Left ventricle myocardium inferior (tissue), 1 donor: ENCODE data around the gene PPP4R1. TPM values are rescaled to one million over a fixed set of nuclear protein-coding genes. Genes with fewer than 3 reads are reported as not detected.

Experiments
- DNase-seq: peaks from one replicate; pipeline ENCODE4 v3.0.0-alpha.2; 2020
- H3K27ac ChIP-seq: fragments of 200-600 bp; replicated peaks from 2 replicates; pipeline ENCODE4 v1.8.0; 2021
- H3K27me3 ChIP-seq: fragments of 200-600 bp; 2 replicates; pipeline ENCODE4 v1.8.0; 2021; ENCODE audit warnings: low read depth
- H3K36me3 ChIP-seq: fragments of 200-600 bp; 2 replicates; pipeline ENCODE4 v1.8.0; 2021
- H3K4me1 ChIP-seq: fragments of 200-600 bp; 2 replicates; pipeline ENCODE4 v1.8.0; 2021
- H3K4me3 ChIP-seq: fragments of 200-600 bp; 2 replicates; pipeline ENCODE4 v1.8.0; 2021; ENCODE audit warnings: mild to moderate bottlenecking, moderate library complexity
- H3K9me3 ChIP-seq: fragments of 200-600 bp; replicated peaks from 2 replicates; pipeline ENCODE4 v1.8.0; 2021
- CTCF ChIP-seq: fragments of 200-600 bp; IDR thresholded peaks from 2 replicates; pipeline ENCODE4 v1.8.0; 2021; ENCODE audit warnings: antibody characterized with exemption, mild to moderate bottlenecking, borderline replicate concordance
- intact Hi-C: fragments of 100-400 bp; cut with micrococcal nuclease; formaldehyde crosslinking; loops from one replicate; pipeline ENCODE4 v1.11.0; 2022
- total RNA-seq: library from RNA; stranded (reverse); fragmentation: NEBNext Ultra II Directional; extraction: Animal tissue kit (Norgen Biotek cat#: 25700); gene quantifications from one replicate; pipeline ENCODE4 v1.2.1, GENCODE V29; 2021
- donor health status: DM: no; HTN: yes; CAD: no; lungs with severe emphysema.

The PPP4R1 gene
- total RNA-seq, 1 donor from 2014 or later = 53.5 TPM

GRCh38 chr18:9534844-9535243, 79.5 kb downstream of the PPP4R1 start:
- Histone ChIP-seq H3K9me3 (no peaks in the 10 kb centered on the region), H3K27me3 (no peaks in the 10 kb centered on the region), H3K36me3 (peaks cover 81% of the 10 kb centered on the region), H3K4me1 (no peaks in the 10 kb centered on the region), H3K4me3 (no peak overlapping the region), H3K27ac (no peak overlapping the region)
- no peak for DNase-seq
- intact Hi-C loops = no loop called here
- TF ChIP-seq CTCF = no peak

GRCh38 chr18:9531791-9532410, 82.5 kb downstream of the PPP4R1 start:
- peaks cover 88% of the 10 kb centered on the region for H3K36me3 ChIP-seq
- H3K4me3 ChIP-seq = no peak overlapping the region
- no peaks in the 10 kb centered on the region for H3K4me1 ChIP-seq
- DNase-seq = no peak
- H3K9me3 ChIP-seq = no peaks in the 10 kb centered on the region
- H3K27ac ChIP-seq = no peak overlapping the region
- intact Hi-C loops = no loop called here
- H3K27me3 ChIP-seq = no peaks in the 10 kb centered on the region
- TF ChIP-seq CTCF = no peak

GRCh38 chr18:9530226-9531009, 83.9 kb downstream of the PPP4R1 start:
- Histone ChIP-seq H3K27me3 (no peaks in the 10 kb centered on the region), H3K27ac (no peak overlapping the region), H3K4me3 (no peak overlapping the region), H3K9me3 (no peaks in the 10 kb centered on the region), H3K4me1 (no peaks in the 10 kb centered on the region), H3K36me3 (peaks cover 89% of the 10 kb centered on the region)
- no peak for TF ChIP-seq CTCF
- DNase-seq = no peak
- intact Hi-C loops = no loop called here

GRCh38 chr18:9526458-9526857, 87.9 kb downstream of the PPP4R1 start:
- no peaks in the 10 kb centered on the region for H3K9me3 ChIP-seq
- intact Hi-C loops = no loop called here
- H3K27ac ChIP-seq = no peak overlapping the region
- H3K36me3 ChIP-seq = peaks cover 81% of the 10 kb centered on the region
- H3K4me3 ChIP-seq = no peak overlapping the region
- no peaks in the 10 kb centered on the region for H3K4me1 ChIP-seq
- no peak for TF ChIP-seq CTCF
- no peaks in the 10 kb centered on the region for H3K27me3 ChIP-seq
- no peak for DNase-seq

- TF ChIP-seq CTCF = no peak
- H3K9me3 ChIP-seq = no peaks in the 10 kb centered on the region
- H3K36me3 ChIP-seq = peaks cover 50% of the 10 kb centered on the region
- H3K27me3 ChIP-seq = no peaks in the 10 kb centered on the region
- H3K27ac ChIP-seq = no peak overlapping the region
- intact Hi-C loops = no loop called here
- no peak for DNase-seq
- no peak overlapping the region for H3K4me3 ChIP-seq
- H3K4me1 ChIP-seq = peaks cover 5% of the 10 kb centered on the region
Observed at GRCh38 chr18:9522952-9523351, 91.4 kb downstream of the PPP4R1 start.
